ENCODE measurements around the gene SLC25A10.

DNA sequence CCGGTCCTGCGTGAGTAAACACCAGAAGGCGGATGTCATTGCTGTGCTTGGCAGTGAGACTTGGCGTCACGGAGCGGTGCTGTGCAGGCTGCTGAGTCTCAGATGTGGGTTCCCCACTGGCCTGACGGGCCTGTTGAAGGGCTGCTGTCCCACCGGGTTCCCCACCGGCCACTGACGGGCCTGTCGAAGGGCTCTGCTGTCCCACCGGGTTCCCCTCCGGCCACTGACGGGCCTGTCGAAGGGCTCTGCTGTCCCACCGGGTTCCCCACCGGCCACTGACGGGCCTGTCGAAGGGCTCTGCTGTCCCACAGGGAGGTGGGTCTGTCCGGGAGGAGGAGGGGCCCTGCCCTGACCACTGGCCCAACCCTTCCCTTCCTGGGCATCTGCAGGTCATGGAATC lies 25.5 kb upstream of the SLC25A10 start:
- no peak for TF ChIP-seq POLR2A (IDR thresholded peaks at IDR 0.05; ENCODE audit: low read depth, low read length)
- TF ChIP-seq TAF1 (IDR thresholded peaks at IDR 0.05; ENCODE audit: low read depth, low read length) = no peak
- TF ChIP-seq POLR2AphosphoS5 (IDR thresholded peaks at IDR 0.05; ENCODE audit: low read depth, low read length) = no peak
- TF ChIP-seq SPI1 (IDR thresholded peaks at IDR 0.05; ENCODE audit: low read depth, low read length) = no peak
- no peak for TF ChIP-seq POU2F2 (IDR thresholded peaks at IDR 0.05; ENCODE audit: low read depth, low read length)

All from GM12891 (cell line).